Measurements from ENCODE around the gene MYCBP2.

DNA sequence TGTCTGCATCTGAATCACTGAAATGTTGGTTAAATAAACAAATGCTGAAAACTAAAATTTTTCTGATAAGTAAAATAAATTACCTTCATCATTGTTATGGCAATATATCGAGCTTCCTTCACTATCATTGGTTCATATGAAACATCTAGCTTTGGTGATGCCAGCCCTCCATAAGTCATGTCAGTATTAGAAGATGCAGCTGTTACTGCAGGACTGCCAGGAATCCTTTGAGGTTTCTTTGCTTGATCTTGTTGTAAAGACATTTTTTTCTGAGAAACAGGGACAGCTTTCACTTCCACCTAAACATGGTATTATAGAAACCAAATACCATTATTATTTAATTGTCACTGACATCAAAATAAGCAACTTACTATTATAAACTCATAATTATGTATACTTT, 176.2 kb downstream of the MYCBP2 start:
- TF ChIP-seq, protein P1, sequence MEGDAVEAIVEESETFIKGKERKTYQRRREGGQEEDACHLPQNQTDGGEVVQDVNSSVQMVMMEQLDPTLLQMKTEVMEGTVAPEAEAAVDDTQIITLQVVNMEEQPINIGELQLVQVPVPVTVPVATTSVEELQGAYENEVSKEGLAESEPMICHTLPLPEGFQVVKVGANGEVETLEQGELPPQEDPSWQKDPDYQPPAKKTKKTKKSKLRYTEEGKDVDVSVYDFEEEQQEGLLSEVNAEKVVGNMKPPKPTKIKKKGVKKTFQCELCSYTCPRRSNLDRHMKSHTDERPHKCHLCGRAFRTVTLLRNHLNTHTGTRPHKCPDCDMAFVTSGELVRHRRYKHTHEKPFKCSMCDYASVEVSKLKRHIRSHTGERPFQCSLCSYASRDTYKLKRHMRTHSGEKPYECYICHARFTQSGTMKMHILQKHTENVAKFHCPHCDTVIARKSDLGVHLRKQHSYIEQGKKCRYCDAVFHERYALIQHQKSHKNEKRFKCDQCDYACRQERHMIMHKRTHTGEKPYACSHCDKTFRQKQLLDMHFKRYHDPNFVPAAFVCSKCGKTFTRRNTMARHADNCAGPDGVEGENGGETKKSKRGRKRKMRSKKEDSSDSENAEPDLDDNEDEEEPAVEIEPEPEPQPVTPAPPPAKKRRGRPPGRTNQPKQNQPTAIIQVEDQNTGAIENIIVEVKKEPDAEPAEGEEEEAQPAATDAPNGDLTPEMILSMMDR (conservative IDR thresholded peaks at IDR 0.05; ENCODE audit: low read depth, low read length), result no peak
- TF ChIP-seq EZH2 (IDR thresholded peaks at IDR 0.05; ENCODE audit: borderline replicate concordance, low read depth, low read length, poor library complexity, severe bottlenecking), result no peak
